HFFc6 (cell line): ENCODE results near the gene RFTN1. TPM values are rescaled to one million over a fixed set of nuclear protein-coding genes. Genes with fewer than 3 reads are reported as not detected.

Source experiments
- DNase-seq: peaks from one replicate; pipeline ENCODE4 v3.0.0-alpha.2; 2018
- H3K27ac Mint-ChIP-seq: 2 replicates; pipeline ENCODE4 v1.8.0; 2020; ENCODE audit warnings: mild to moderate bottlenecking, mixed read lengths
- H3K27me3 Mint-ChIP-seq: 2 replicates; pipeline ENCODE4 v1.8.0; 2021; ENCODE audit warnings: mild to moderate bottlenecking, moderate library complexity, mixed read lengths; ENCODE audit not compliant: insufficient read depth
- H3K36me3 Mint-ChIP-seq: 2 replicates; pipeline ENCODE4 v1.8.0; 2021; ENCODE audit warnings: low read depth, mixed read lengths
- H3K4me1 Mint-ChIP-seq: 2 replicates; pipeline ENCODE4 v1.8.0; 2020; ENCODE audit warnings: low read depth, mixed read lengths
- H3K4me3 Mint-ChIP-seq: 2 replicates; pipeline ENCODE4 v1.8.0; 2020; ENCODE audit warnings: mild to moderate bottlenecking, moderate library complexity, mixed read lengths
- H3K9me3 Mint-ChIP-seq: 2 replicates; pipeline ENCODE4 v1.8.0; 2020; ENCODE audit warnings: mild to moderate bottlenecking, mixed read lengths
- CTCF ChIP-seq: fragments of 200-600 bp; sonication (generic); IDR thresholded peaks from 2 replicates; pipeline ENCODE4 v1.5.0; 2021; ENCODE audit warnings: antibody characterized with exemption, mild to moderate bottlenecking
- total RNA-seq, 6 experiments: library from RNA; stranded (reverse); fragmentation: NEBNext Ultra II Directional; extraction: Animal tissue kit (Norgen Biotek cat#: 25700); gene quantifications; 2 replicates in 1 of 6; 3 replicates in 5 of 6; pipeline ENCODE4 v1.2.3, GENCODE V29; 2021

The RFTN1 gene
- total RNA-seq, 6 experiments from 2014 or later = 53.4 to 62.4 (median 57.4) TPM

- Mint-ChIP-seq H3K9me3 (no peaks in the 10 kb centered on the region), H3K4me1 (no peaks in the 10 kb centered on the region), H3K36me3 (no peaks in the 10 kb centered on the region), H3K27ac (no peak overlapping the region), H3K27me3 (peaks cover 30% of the 10 kb centered on the region), H3K4me3 (no peak overlapping the region)
- TF ChIP-seq CTCF = no peak
- DNase-seq = no peak
Observed at GRCh38 chr3:16536344-16536663, 22.8 kb upstream of the RFTN1 start.

GRCh38 chr3:16534640-16535262, 21.3 kb upstream of the RFTN1 start:
- H3K9me3 Mint-ChIP-seq = no peaks in the 10 kb centered on the region
- H3K4me1 Mint-ChIP-seq = no peaks in the 10 kb centered on the region
- peaks cover 30% of the 10 kb centered on the region for H3K27me3 Mint-ChIP-seq
- no peak for TF ChIP-seq CTCF
- H3K36me3 Mint-ChIP-seq = no peaks in the 10 kb centered on the region
- no peak overlapping the region for H3K27ac Mint-ChIP-seq
- no peak overlapping the region for H3K4me3 Mint-ChIP-seq
- DNase-seq = no peak

GRCh38 chr3:16533928-16534574, 20.6 kb upstream of the RFTN1 start:
- Mint-ChIP-seq H3K9me3 (no peaks in the 10 kb centered on the region), H3K27me3 (peaks cover 33% of the 10 kb centered on the region), H3K36me3 (no peaks in the 10 kb centered on the region), H3K4me1 (no peaks in the 10 kb centered on the region), H3K4me3 (no peak overlapping the region), H3K27ac (no peak overlapping the region)
- no peak for TF ChIP-seq CTCF
- DNase-seq = no peak

- Mint-ChIP-seq H3K4me1 (no peaks in the 10 kb centered on the region), H3K36me3 (peaks cover 3% of the 10 kb centered on the region; the same call in 1 of the 2 replicates), H3K4me3 (no peak overlapping the region), H3K9me3 (peaks cover 5% of the 10 kb centered on the region), H3K27ac (no peak overlapping the region), H3K27me3 (peaks cover 33% of the 10 kb centered on the region)
- no peak for DNase-seq
- TF ChIP-seq CTCF = peak; percentile 41; the same call in 1 of the 2 replicates
Observed at GRCh38 chr3:16529264-16529663, 15.8 kb upstream of the RFTN1 start.

- Mint-ChIP-seq H3K27ac (no peak overlapping the region), H3K36me3 (peaks cover 3% of the 10 kb centered on the region; the same call in 1 of the 2 replicates), H3K9me3 (peaks cover 10% of the 10 kb centered on the region), H3K4me3 (no peak overlapping the region), H3K27me3 (peaks cover 32% of the 10 kb centered on the region), H3K4me1 (no peaks in the 10 kb centered on the region)
- no peak for DNase-seq
- TF ChIP-seq CTCF = no peak
Observed at GRCh38 chr3:16528581-16528993, 15.1 kb upstream of the RFTN1 start.
